HG02943 (cell line): ENCODE data around the gene RNF149.
"Not testable (repeated sequence)": the region's sequence is repeated elsewhere in the genome, so short reads cannot be mapped to it uniquely, and the experiment has no call there.

Source experiments
- ATAC-seq: cut with Tn5 transposase; IDR thresholded peaks from one replicate; pipeline ENCODE4 v1.9.1; 2021; ENCODE audit warnings: mild to moderate bottlenecking, low read depth, moderate library complexity; ENCODE audit not compliant: unreplicated experiment

The RNF149 gene

DNA sequence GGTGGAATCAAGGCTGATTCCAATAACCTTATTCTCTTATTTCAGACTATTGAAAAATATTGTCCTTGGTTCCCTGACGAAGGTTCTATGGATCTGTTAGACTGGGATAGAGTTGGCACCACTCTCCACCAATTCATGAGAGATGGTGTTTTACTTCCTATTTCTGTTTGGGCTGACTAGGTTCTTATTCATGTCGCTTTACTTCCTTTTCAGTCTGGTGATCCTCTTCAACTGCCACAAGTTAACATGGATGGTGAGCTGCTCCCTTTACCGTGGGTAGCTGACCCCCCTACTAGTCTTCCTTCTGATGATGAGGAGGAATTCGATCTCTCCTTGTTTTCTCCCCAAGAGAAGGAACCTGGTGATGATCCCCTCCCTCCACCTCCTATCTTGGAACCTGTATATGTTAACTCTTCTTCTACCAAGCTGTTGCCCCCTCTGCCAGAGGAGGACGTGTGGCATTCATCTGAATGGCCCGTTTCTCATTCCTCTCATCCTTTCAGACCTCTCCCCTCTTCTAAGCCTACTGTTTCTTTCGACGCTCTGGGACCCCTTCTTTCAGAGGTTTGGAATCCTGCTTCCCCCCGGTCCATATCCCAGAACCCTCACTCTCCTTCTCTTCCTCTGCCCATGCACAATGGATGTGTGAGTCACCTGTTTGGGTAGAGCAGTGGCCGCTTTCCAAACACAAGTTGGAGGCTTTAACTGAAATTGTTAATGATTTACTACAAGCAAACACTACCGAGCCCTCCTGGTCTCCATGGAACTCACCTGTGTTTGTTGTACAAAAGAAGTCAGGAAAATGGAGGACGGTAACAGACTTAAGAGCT lies 69.4 kb downstream of the RNF149 start:
- no peak for ATAC-seq

DNA sequence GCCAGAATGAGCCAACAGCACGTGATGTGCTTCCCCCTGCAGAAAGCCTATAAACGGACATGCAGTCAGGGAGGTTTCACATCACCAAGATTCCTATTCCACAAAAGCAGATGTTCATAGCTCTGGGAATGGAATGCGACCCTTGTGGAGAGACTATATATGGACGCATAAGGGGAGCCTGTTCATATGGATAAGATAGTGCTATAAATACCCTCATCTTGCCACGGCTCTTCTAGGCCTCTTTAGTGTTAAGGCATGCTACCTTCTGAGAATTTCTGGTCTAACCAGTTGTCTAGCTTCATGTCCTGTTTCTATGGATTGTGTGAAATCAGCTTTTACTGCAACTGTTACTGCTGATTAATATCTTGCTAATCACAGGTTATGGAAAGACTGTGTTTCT lies 70.6 kb downstream of the RNF149 start:
- ATAC-seq, result not testable (repeated sequence)

DNA sequence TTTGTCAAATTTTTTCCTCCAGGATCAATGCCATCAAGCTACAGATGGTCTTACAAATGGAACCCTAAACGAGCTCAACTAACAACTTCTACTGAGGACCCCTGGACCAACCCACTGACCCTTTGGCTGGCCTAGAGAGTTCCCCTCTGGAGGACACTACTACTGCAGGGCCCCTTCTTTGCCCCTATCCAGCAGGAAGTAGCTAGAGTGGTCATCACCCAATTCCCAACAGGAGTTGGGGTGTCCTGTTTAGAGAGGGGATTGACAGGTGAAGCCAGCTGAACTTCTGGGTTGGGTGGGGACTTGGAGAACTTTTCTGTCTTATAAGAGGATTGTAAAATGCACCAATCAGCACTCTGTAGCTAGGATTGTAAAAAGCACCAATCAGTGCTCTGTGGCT lies 72.5 kb downstream of the RNF149 start:
- ATAC-seq, result not testable (repeated sequence)

GRCh38 chr2:101234169-101234938 lies 74.1 kb downstream of the RNF149 start:
- ATAC-seq, result no peak

DNA sequence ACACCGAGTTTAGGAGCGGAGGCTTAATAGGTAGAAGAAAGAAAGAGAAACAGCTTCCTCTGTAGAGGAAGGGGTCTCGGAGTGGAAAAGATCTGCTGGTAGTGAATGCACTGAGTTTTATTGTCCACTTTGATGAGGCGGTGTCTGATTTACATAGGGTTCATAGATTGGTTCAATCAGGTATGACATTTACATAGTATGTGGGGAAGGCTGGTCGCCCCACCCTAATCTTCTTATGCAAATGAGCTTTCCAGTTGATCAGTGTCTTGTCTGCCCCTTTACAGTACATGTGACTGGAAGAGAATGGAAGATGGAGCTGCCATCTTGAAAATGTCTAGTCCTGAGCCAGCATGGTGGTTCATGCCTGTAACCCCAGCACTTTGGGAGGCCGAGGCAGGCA lies 75.7 kb downstream of the RNF149 start:
- no peak for ATAC-seq

- no peak for ATAC-seq
These were observed 76.4 kb downstream of the RNF149 start for GRCh38 chr2:101231937-101232730.

DNA sequence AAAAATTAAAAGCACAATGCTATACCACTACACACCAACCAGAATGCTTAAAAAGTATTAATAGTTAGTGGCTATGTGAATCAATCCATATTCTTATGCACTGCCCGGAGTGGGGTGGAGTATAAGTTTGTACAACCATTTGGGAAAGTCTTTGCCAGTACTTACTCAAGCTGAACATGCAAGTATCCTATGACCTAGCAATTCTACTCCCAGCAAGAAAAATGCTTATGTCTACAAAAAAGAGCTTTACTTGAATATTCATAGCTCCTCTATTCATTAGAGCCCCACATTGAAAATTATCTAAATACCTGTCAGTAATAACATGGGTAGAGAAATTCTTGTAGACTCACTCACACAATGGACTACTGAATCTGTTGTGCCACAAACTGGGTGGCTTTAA lies 77.3 kb downstream of the RNF149 start:
- ATAC-seq, result no peak

DNA sequence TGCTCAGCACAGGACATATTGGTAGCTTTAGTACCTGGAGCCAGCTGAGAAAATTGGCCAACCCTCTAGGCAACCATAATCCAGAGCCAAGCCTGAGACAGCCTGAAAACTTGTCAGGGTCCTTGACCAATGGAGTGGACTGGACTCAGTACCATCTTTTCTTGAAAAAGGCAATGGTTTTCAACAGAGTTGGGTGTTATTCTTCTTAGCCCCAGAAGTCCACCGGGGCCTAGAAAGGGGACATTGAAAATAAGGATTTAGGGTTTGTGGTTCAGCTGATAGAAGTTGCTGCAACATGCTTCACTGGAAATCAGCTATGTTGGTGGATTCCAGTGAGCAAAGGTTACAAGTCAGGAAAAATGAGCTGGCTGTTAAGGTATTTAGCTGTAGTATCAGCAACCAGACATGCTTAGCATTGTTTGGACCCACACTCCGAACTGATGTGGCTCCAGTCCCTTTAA lies 77.9 kb downstream of the RNF149 start:
- no peak for ATAC-seq
